Transverse colon (tissue), 4 donors: Measurements from ENCODE around the gene STMND1. TPM values are rescaled to one million over a fixed set of nuclear protein-coding genes. Genes with fewer than 3 reads are reported as not detected.

Experiments
- DNase-seq: peaks from one replicate; pipeline ENCODE4 v3.0.0-alpha.2; 2019
- H3K27ac ChIP-seq, 4 donors: fragments of 200-600 bp; sonication (generic); 2 replicates each; pipeline ENCODE4 v1.5.1; 2016 to 2018; ENCODE audit warnings: inconsistent platforms in 4 of 4
- H3K27me3 ChIP-seq: fragments of 200-600 bp; sonication (generic); 2 replicates; pipeline ENCODE4 v1.5.1; 2017; ENCODE audit warnings: inconsistent platforms
- H3K36me3 ChIP-seq, 4 donors: fragments of 200-600 bp; sonication (generic); 2 replicates each; pipeline ENCODE4 v1.5.1; 2017 to 2019; ENCODE audit warnings: inconsistent platforms in 4 of 4
- H3K4me1 ChIP-seq, 4 donors: fragments of 200-600 bp; sonication (generic); 2 replicates each; pipeline ENCODE4 v1.5.1; 2017 to 2020; ENCODE audit warnings: inconsistent platforms in 4 of 4
- H3K4me3 ChIP-seq, 4 donors: fragments of 200-600 bp; sonication (generic); 1 replicate in 1 of 4; 2 replicates in 3 of 4; pipeline versions ENCODE4 v1.5.1 to v1.6.1; 2017 to 2019; ENCODE audit warnings: inconsistent platforms in 4 of 4
- H3K9me3 ChIP-seq, 2 donors: fragments of 200-600 bp; sonication (generic); 2 replicates each; pipeline ENCODE4 v1.5.1; 2017 to 2019; ENCODE audit warnings: inconsistent platforms in 2 of 2
- CTCF ChIP-seq, 5 experiments: fragments of 200-600 bp in 3 of 5; fragments of 450-650 bp in 2 of 5; sonication (generic) in 3 of 5; IDR thresholded peaks; 1 replicate in 2 of 5; 2 replicates in 3 of 5; pipeline ENCODE4 v1.5.1; 2016 to 2017; ENCODE audit warnings: antibody characterized with exemption in 5 of 5, inconsistent platforms in 3 of 5, mild to moderate bottlenecking in 2 of 5, moderate library complexity in 1 of 5
- EP300 ChIP-seq: sonication (generic); formaldehyde crosslinking; IDR thresholded peaks from one replicate; pipeline ENCODE4 v1.6.1; 2017; ENCODE audit warnings: antibody characterized with exemption, low read depth
- POLR2A ChIP-seq: fragments of 450-650 bp; IDR thresholded peaks from one replicate; pipeline ENCODE4 v1.6.1; 2016; ENCODE audit warnings: antibody characterized with exemption, mild to moderate bottlenecking, moderate library complexity
- POLR2AphosphoS5 ChIP-seq, 3 donors: sonication (generic); formaldehyde crosslinking; IDR thresholded peaks; one replicate each; pipeline ENCODE4 v1.6.1; 2016; ENCODE audit warnings: antibody characterized with exemption in 3 of 3
- WGBS, 2 donors: methylation state at CpG; one replicate each; pipeline ENCODE4 v1.1.5; 2018; ENCODE audit warnings: low coverage in 1 of 2; 5-methylcytosine and 5-hydroxymethylcytosine counted together
- in situ Hi-C, 4 donors: fragments of 200-750 bp; cut with MboI; loops; one replicate each; pipeline versions ENCODE4 v1.15.0 to v1.15.1; 2017; ENCODE audit warnings: low sequenced_read_pairs in 3 of 4, low pct_ligation_motif_present in 1 of 4, low pct_unique_long_range_greater_than_20kb in 1 of 4
- intact Hi-C: fragments of 100-400 bp; cut with DNase I; formaldehyde crosslinking; loops from one replicate; pipeline ENCODE4 v1.15.1; 2023; ENCODE audit warnings: low total_unique reads
- total RNA-seq, 4 donors: library from RNA; depleted of rRNA; stranded (reverse); fragments of >200 nt; gene quantifications; one replicate each; pipeline ENCODE4 v1.1.0, GENCODE V29; 2016

Gene STMND1
- total RNA-seq, 4 donors from 2014 or later, result 1.1 to 9.3 (median 1.1) TPM; not detected in 1

- intact Hi-C loops, result no loop called here
- no peak for DNase-seq
- no peaks in the 10 kb centered on the region for H3K9me3 ChIP-seq
- H3K27me3 ChIP-seq, result peaks cover 16% of the 10 kb centered on the region
- H3K36me3 ChIP-seq, result no peaks in the 10 kb centered on the region
- 28 to 89% methylated on average over 1 of the region's 1 CpG for WGBS, 2 donors
- H3K4me3 ChIP-seq, result no peak overlapping the region
- peaks cover 0 to 25% (median 11%) of the 10 kb centered on the region in 4 donors for H3K4me1 ChIP-seq
- in situ Hi-C loops, result no loop called here
- H3K27ac ChIP-seq, result peak overlapping the region in 2 of 4 donors; percentile 73 to 76
- TF ChIP-seq EP300, result no peak
- TF ChIP-seq CTCF (IDR thresholded peaks at IDR 0.05), result no peak
- TF ChIP-seq POLR2A, result no peak
Measured at GRCh38 chr6:17100806-17101205, 1.0 kb upstream of the STMND1 start.

- peak overlapping the region; percentile 16 to 59 (median 40) for H3K4me3 ChIP-seq
- intact Hi-C loops (no loop called here), in situ Hi-C loops (no loop called here)
- DNase-seq, result peak; percentile 51
- H3K27me3 ChIP-seq, result peaks cover 16% of the 10 kb centered on the region
- H3K4me1 ChIP-seq, result peaks cover 0 to 18% (median 11%) of the 10 kb centered on the region in 4 donors
- TF ChIP-seq EP300 (no peak), CTCF (IDR thresholded peaks at IDR 0.05) (no peak), POLR2AphosphoS5 (IDR thresholded peaks at IDR 0.05) (no peak), POLR2A (no peak)
- peak overlapping the region; percentile 73 to 77 (median 76) for H3K27ac ChIP-seq
- no peaks in the 10 kb centered on the region for H3K9me3 ChIP-seq
- H3K36me3 ChIP-seq, result no peaks in the 10 kb centered on the region
- WGBS, 2 donors, result 21 to 31% methylated on average over 14 to 23 of the region's 23 CpGs
Measured at GRCh38 chr6:17102258-17102870, 514 bp downstream of the STMND1 start.

GRCh38 chr6:17103715-17104114 lies 1.9 kb downstream of the STMND1 start:
- DNase-seq, result no peak
- intact Hi-C loops (no loop called here), in situ Hi-C loops (no loop called here)
- no peaks in the 10 kb centered on the region for H3K36me3 ChIP-seq
- peaks cover 0 to 18% (median 11%) of the 10 kb centered on the region in 4 donors for H3K4me1 ChIP-seq
- no peak overlapping the region for H3K27ac ChIP-seq
- TF ChIP-seq POLR2A (no peak), CTCF (IDR thresholded peaks at IDR 0.05) (peak in 2 of 5 experiments; percentile 7), POLR2AphosphoS5 (IDR thresholded peaks at IDR 0.05) (no peak), EP300 (no peak)
- H3K4me3 ChIP-seq, result no peak overlapping the region
- peaks cover 16% of the 10 kb centered on the region for H3K27me3 ChIP-seq
- WGBS, 2 donors, result 67 to 84% methylated on average over 1 to 8 of the region's 8 CpGs
- no peaks in the 10 kb centered on the region for H3K9me3 ChIP-seq

- in situ Hi-C loops, result no loop called here
- intact Hi-C loops, result no loop called here
Measured at GRCh38 chr6:17107863-17108262, 6.0 kb downstream of the STMND1 start.

More at GRCh38 chr6:17107863-17108262, 6.0 kb downstream of the STMND1 start:
- TF ChIP-seq POLR2AphosphoS5 (IDR thresholded peaks at IDR 0.05) (no peak), POLR2A (no peak), CTCF (IDR thresholded peaks at IDR 0.05) (no peak), EP300 (no peak)
- Histone ChIP-seq H3K27me3 (peaks cover 6% of the 10 kb centered on the region), H3K36me3 (no peaks in the 10 kb centered on the region), H3K27ac (no peak overlapping the region), H3K4me1 (no peaks in the 10 kb centered on the region), H3K4me3 (no peak overlapping the region), H3K9me3 (no peaks in the 10 kb centered on the region)
- no peak for DNase-seq
